H54 (cell line): ENCODE results near the gene ATG10.
"Not testable (repeated sequence)": the region's sequence is repeated elsewhere in the genome, so short reads cannot be mapped to it uniquely, and the experiment has no call there.

Experiments
- DNase-seq: peaks from one replicate; pipeline ENCODE4 v3.0.0; 2011; ENCODE audit warnings: low spot score, mixed read lengths; ENCODE audit not compliant: insufficient read length
- FAIRE-seq: peaks from 3 replicates; lab custom pipeline; 2011; peaks lifted over from hg19 to GRCh38; lab: Jason Lieb, UNC
- POLR2A ChIP-seq: IDR thresholded peaks from 2 replicates; pipeline ENCODE4 v1.6.1; 2011; ENCODE audit warnings: low read depth, mild to moderate bottlenecking, low read length

ATG10 gene

DNA sequence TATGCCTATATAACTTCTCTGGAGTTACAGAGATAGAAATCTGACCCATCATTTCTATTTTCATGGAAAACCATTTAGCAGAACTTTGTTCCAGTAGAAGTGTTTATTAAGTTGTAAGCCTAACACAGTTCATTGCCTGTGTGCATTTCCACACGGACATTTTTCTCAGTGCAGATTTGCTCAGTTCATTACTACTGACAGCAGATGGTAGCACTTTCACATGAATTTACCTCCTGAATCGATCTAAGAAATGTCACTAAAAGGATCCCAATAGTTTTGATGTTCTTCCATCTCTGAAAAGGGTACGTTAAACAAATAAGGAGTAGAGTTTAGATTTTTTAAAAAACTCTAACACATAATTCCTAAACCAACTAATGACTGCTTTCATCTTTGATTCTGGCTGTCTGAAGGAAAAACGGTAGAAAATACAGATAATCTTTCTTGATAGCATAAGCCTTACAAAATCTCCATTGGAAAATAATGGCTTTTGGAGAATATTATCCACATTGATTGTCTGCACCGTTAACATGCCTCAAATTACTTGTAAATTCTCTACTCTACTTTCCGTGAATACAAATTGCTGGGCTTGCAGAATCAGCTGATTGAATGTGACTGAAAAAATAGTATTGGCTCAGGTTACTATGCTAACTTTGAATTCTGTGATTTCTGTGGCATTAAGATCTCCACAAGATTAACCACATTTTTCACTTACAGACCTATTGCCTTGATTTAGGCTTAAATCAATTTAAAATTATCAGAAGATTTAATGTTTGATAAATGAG, 273.2 kb downstream of the ATG10 start:
- no peak for DNase-seq
- TF ChIP-seq POLR2A: no peak
- no peak for FAIRE-seq

DNA sequence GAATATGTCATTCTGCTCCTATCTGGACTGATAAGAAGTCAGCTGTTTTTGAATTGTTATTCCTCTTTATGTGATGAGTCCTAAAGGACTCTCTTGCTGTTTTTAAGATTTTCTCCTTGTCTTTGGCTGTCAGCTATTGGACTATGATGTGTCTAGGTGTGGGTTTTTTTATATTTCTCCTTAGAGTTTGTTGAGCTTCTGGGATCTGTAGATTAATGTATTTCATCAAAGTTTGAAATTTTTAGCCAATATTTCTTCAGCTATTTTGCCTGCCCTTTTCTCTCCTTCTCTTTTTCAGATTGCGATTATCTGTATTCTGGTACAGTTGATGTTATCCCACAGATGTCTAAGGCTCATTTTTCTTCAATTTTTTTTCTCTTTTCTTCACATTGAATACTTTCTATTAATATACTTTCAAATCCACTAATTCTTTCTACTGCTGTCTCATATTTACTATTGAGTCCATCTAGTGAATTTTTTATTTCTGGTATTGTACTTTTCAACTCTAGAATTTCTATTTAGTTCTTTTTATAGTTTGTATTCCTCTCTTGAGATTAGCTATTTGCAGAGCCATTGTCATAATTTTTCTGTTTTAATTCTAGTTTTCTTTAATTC, 275.2 kb downstream of the ATG10 start:
- TF ChIP-seq POLR2A: no peak
- DNase-seq (no peak), FAIRE-seq (no peak)

DNA sequence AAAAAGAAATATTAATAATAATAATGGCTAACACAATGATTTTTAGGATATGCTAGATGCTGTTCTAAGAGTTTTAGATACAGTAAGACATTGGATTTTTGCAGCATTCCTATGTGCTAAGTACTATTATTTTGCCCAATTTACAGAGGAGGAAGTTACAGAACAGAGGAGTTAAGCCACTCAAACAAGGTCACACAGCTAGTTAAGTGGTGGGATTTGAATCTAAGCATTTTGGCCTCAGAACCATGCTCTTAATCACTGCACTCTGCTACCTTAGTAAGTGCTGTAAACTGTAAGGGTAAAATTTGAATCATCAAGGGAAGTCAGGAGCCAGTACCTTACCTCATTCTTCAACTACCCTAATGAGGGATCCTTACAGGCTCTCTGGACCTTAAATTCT, 280.9 kb downstream of the ATG10 start:
- no peak for TF ChIP-seq POLR2A
- FAIRE-seq (no peak), DNase-seq (no peak)

DNA sequence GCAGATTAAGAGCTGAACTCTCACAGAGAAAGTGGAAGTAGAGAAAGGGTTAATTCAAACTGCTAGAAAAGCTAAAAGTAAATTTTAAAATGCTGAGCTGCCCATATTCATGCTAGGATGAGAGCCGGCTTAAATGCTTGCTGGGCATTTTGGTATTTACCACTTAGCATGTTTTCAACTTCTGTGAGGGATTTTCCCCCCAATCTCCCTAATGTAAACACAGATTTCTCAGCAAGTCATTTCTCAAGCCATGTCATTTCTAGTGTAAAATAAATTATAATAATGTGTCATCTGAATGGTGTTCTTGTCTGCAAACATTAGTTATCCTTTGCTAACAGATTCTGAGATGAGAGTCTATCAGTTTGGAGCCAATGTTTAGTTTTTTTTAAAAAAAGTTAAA, 284.0 kb downstream of the ATG10 start:
- DNase-seq (no peak), FAIRE-seq (no peak)
- no peak for TF ChIP-seq POLR2A

DNA sequence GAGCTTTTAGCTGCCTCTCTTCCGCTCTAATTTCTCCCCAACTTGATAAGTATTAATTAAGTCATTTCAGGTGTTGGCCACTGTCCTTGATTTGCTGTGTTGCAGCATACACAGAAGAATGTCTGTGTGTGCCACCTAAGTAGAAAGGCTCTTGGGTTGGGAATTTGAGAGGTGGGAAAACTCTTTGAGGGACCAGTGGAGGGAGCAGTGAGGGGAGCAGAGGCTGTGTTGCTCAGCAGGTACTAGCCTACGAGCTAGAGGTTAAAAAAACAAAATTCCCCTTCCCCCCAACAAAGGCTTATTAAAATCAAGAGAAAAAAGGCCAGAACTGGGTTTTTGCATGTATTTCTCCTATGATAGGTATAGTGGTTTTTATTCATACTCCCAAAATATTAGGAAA, 285.4 kb downstream of the ATG10 start:
- TF ChIP-seq POLR2A: no peak
- no peak for DNase-seq
- no peak for FAIRE-seq

DNA sequence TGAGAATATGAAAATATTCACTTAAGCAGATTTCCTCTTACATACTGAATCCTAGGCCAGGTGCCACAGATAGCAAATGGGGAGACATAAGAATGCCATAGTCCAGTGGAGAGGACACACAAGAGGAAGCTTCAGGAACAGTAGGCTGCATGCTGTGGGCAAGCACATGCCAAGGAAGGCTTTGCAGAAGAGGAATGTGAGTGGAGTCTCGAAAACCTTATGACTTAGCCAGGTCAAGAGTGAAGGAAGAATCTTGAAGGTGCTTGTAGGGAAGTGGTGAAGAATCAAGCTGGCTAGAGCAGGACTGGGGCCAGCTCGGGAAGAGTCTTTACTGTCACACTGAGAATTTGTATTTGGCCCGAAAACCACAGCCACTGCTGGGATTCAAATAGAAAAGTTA, 285.9 kb downstream of the ATG10 start:
- no peak for TF ChIP-seq POLR2A
- DNase-seq (no peak), FAIRE-seq (no peak)

DNA sequence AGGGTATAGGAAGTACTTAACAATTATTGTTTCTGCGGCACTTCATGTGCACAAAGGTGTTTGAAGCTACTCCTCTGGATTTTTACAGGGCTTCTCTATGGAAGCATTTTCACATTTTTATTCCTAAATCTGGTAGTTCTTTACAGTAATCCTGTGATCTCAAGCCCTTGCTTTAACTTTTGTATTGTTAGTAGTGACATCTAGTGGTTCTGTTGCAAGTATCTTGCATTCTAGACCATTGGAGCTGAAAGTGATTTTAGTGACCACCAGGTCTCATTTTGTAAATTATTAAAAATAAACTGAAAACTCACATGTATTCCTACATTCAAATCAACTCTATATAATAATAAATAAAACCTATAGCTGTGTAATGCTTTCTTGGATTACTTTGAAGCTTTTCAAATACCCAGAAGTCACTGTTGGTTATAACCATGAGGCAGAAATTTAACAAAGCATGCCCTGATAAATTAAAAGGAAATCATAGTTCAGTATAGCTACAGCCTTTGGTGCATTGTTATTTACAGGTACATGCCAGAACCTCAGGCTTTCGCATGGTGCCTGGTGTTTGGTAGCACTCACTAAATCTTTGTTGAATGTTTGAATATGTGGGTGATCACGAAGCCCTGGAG, 287.5 kb downstream of the ATG10 start:
- FAIRE-seq (no peak), DNase-seq (no peak)
- no peak for TF ChIP-seq POLR2A

DNA sequence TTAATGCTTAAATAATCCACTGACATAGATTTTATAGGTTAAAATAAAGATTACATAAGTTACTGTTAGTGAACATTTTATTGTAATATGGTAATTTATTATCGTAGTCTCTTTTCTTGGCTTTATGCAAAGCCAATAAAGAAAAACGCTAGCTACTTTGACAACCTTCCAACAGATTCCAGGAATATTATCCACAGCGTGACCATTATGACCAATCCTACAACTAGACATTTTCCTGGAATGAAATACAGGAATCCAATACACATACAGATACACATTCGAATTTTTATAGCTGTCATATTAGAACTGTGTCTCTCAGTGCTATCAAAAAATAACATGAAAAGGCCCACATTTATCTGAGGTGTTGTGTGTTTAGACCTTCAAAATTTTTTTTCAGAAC, 293.2 kb downstream of the ATG10 start:
- no peak for TF ChIP-seq POLR2A
- FAIRE-seq (no peak), DNase-seq (no peak)

DNA sequence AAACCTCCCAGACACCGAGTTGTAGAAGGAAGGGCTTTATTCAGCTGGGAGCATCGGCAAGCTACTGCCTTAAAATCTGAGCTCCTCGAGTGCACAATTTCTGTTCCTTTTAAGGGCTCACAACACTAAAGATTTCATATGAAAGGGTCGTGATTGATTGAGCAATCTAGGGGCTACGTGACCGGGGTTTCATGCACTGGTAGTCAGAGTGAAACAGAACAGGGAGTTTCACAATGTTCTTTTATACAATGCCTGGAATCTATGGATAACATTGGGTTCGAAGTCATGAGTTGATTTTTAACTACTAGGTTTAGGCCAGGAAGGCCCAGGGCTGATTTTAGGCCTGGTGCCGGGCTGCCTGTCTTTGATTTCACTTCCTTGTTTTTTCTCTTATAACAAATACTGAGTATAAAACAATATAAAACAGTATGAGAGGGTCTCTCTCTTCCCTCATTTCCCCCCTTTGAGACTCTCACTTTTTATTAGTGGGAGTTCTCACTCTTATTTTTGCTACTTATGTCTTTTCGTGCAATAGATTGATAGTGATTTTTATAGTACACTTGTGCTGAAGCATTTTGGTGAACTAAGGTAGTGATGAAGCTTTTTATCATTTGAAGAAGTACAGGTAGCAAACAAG, 295.6 kb downstream of the ATG10 start:
- not testable (repeated sequence) for FAIRE-seq, DNase-seq

DNA sequence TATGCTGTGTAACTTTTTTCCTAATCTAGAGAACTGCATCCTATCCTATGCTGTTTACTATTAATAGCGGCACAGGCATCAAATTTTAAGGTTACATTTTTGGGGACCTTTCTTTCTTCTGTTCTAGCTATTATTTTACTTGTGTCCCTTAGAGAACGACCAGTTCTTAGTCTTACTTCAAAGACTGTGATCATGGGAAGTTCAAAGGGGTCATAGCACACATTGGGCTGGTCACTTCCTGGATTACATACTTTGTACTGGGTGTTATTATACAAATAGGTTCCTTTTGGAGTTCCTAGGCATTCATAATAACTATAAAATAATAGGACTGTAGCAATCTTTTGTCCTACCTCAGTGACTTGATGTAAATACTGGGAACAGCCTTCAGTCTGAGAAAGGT, 297.5 kb downstream of the ATG10 start:
- not testable (repeated sequence) for DNase-seq, FAIRE-seq

DNA sequence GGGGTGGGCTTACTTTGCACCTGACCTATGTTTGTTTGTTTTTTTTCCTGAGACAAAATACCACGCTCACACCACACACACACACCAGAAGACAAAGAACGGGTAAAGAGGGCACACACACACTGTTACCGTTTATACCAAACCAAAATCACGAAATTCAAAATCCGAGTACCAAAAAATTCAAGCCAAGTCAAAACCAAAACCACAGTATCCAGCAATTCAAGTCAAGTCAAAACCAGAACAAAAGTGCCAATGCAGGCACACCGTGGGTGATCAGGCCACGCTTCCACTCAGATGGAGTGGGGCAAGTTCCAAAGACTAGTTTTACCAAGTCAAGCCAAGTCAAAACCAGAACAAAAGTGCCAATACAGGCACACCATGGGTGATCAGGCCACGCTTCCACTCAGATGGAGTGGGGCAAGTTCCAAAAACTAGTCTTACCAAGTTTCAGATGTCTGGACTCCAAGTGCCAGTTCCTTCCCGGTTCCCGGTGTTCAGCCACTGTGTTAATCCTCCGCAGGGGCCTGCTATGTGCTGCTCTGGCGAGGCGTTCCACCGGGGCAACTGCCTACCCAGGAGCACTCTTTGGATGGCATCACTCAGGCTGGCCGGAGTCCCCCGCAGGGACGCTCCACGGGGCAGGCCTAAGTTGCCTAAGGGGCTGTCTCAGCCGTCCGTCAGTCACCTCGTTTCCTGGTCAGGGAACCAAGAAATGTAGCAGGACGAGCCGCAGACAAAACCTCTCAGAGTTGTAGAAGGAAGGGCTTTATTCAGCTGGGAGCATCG, 300.9 kb downstream of the ATG10 start:
- DNase-seq, FAIRE-seq: not testable (repeated sequence)

DNA sequence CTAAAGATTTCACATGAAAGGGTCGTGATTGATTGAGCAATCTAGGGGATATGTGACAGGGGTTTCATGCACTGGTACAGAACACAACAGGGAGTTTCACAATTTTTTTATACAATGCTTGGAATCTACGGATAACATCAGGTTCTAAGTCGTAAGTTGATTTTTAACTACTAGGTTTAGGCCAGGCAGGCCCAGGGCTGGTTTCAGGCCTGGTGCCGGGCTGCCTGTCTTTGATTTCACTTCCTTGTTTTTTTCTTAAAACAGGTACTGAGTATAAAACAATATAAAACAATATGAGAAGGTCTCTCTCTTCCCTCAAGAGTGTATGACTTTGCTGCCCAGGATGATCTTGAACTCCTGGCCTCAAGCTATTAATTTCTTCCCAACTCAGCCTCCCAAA, 301.6 kb downstream of the ATG10 start:
- not testable (repeated sequence) for FAIRE-seq, DNase-seq

DNA sequence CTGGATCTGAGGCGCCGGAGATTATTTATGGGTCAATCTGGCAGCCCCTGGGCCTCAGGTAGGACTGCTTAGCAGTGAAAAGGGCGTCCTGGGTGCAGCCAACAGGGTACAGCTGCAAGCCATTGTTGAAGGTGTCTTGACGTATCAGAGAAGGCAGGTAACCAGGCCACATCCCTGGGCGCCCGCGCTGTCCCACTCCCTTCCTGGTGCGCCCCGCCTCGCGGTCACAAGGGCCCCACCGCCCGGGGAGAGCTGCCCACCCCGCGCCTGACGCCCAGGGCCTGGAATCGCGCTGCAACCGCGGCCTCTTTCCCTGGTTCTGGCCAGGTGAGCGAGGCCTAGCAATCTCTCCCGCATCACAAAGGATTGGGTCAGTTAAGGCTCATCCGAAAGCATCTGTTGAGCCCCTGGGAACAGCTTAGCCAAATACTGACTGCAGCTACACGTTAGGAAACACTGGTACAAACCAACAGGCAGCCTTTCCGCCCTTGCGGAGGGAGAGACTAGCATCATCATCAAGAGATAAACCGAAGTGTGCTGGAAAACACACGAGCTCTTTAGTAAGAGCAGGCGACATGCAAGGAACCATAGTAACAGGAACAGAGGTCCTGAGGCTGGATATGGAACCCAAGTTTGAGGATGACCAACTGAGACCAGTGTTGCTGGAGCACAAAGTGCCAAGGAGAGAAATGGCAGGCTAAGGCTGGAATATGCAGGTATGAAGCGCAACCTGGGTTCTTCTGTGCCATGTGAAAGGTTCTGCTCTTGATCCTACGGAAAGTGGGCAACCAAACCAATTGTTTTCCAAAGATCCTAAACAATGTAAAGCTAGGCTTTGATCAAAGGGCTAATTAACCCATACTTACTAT, 302.8 kb downstream of the ATG10 start:
- FAIRE-seq: no peak
- TF ChIP-seq POLR2A: no peak
- no peak for DNase-seq
